Measurements from ENCODE around the gene INIP. TPM values are rescaled to one million over a fixed set of nuclear protein-coding genes. Genes with fewer than 3 reads are reported as not detected.
A peak's percentile ranks its signal among the peaks of the same experiment; 100 is the strongest.

INIP gene, protein sequence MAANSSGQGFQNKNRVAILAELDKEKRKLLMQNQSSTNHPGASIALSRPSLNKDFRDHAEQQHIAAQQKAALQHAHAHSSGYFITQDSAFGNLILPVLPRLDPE
- total RNA-seq = 20.5 TPM

- peak; percentile 98 for DNase-seq
These were observed at the start of gene INIP for GRCh38 chr9:112717661-112718331. Gene INIP (minus strand): TSS chr9:112718117. CDS start chr9:112716485, 1,632 bp downstream.

DNA sequence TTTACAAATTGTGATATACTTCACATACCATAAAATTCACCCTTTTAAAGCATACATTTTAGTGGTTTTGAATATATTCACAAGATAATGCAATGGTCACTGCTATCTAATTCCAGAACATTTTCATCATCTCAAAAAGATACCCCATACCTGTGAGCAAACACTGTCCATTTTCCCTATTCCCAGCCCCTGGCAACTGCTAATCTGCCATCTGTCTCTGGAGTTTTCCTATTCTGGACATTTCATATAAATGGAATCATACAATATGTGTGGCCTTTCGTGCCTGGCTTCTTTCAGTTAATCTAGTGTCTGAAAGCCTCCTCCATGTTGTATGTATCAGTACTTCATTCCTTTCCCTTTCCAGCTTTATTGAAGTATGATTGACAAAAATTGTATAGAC lies 47.4 kb upstream of the INIP start:
- no peak for DNase-seq

- no peak for DNase-seq
These were observed 46.9 kb upstream of the INIP start for GRCh38 chr9:112764837-112765236.

- DNase-seq = no peak
These were observed 46.4 kb upstream of the INIP start for GRCh38 chr9:112764344-112764743.

DNA sequence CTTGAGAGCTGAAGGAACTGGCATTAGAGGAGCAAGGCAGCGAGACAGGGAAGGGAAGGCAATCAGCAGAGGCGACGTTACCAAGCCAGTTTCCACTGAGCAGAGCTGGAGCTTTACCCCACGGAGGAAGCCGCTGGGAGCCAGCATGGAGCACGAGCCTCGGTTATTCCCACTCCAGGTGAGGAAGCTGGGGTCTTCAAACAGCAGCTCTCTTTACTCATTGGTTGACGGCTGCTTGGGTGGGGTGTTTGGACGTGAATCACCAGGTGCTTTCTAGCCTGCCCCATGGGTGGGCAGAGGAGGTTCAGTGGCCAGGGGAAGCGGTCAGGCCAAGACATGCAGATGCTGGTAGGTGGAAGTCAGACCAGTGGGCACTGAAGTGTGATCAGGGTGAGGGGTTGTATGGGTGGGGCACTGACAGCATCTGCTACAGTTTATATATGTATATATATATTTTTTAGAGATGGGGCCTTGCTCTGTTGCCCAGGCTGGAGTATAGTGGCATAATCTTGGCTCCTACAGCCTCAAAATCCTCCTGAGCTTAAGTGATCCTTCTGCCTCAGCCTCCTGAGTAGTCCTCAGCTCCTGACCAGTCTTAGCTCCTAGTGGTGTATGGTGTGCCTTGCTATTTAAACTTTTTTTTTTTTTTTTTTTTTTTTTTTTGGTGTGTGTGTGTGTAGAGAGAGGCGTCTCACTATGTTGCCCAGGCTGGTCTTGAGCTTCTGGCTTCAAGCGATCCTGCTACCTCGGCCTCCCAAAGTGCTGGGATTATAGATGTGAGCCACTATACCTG lies 45.0 kb upstream of the INIP start:
- DNase-seq = no peak

- no peak for DNase-seq
These were observed 44.2 kb upstream of the INIP start for GRCh38 chr9:112761912-112762655.

GRCh38 chr9:112760821-112761220 lies 42.9 kb upstream of the INIP start:
- DNase-seq = no peak

- DNase-seq = no peak
These were observed 40.0 kb upstream of the INIP start for GRCh38 chr9:112757940-112758339.

GRCh38 chr9:112757282-112757883 lies 39.5 kb upstream of the INIP start:
- DNase-seq = peak; percentile 46

- no peak for DNase-seq
These were observed 37.8 kb upstream of the INIP start for GRCh38 chr9:112755675-112756074.

- no peak for DNase-seq
These were observed 37.1 kb upstream of the INIP start for GRCh38 chr9:112755016-112755427.

DNA sequence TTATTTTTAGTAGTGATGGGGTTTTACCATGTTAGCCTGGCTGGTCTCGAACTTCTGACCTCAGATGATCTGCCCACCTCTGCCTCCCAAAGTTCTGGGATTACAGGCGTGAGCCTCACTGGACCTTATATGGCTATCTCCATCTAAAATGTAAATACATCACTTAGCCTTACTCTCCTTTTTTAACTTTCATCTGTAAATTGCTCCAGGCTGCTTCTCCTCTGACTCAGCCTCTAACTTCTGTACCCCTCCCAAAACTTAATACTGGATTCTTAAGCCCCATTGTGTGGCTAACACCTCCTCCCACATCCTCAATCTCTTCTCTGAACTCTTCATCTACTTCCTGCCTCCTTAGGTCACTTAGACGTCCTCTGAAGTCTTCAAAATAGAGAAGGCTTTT lies 36.7 kb upstream of the INIP start:
- no peak for DNase-seq

DNA sequence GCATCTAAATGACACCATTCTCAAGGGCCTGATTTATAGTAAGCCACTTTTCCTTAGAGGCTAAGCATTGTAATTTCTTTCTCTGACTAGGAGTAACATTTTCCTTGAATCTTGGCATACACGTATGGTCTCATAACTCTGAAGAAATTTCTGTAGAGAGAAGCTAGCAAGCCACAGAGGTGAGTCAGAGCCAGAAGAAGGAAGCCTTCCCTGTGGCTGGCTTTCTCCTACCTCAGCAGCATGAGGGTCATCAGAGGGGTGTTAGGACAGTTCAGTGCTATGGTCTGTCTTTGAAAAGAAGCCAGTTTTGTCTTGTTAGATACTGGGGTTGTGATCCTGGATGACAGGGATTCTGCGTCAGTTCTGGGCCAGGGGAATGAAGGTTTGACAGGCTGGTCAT lies 35.8 kb upstream of the INIP start:
- no peak for DNase-seq

- no peak for DNase-seq
These were observed 34.6 kb upstream of the INIP start for GRCh38 chr9:112752334-112753125.

GRCh38 chr9:112751056-112751795 lies 33.3 kb upstream of the INIP start:
- DNase-seq = peak; percentile 71

DNA sequence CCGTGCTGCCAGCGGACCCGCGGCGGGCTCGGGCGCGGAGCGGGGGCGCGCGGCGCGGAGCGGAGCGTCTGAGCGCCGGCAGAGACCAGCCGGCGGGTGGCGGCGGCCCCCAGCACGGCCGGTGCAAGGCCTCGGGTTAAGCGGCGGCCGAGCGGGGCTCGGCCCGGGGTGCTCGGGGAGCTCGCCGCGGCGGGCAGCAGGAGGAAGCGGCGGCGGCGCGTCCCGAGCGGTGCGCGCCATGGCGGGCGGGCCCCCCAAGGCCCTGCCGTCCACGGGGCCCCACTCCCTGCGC lies 32.8 kb upstream of the INIP start:
- no peak for DNase-seq

- DNase-seq = peak; percentile 96
These were observed 32.3 kb upstream of the INIP start, which contains the start of gene SNX30 for GRCh38 chr9:112750016-112750763. Gene SNX30 (plus strand): TSS chr9:112750760. CDS start chr9:112751002, 242 bp downstream.

DNA sequence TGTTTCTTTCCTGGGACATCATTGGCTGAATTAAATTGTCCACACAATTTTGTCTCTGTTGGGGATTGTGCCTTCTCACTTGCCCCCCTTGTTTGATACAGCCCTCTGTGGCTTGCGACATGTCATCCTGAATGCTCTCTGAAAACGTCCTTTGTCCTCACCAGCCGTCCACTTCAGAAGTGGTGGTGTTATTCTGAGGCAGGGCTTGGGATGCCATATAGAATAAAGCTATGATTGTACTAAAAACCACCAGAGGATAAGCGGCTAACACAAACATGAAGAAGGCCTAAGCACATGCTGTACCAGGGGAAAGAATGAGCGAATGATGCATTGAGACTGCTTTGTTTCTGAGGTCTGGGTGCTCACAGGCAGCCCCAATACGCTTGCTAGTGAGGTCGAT lies 29.2 kb upstream of the INIP start:
- no peak for DNase-seq

DNA sequence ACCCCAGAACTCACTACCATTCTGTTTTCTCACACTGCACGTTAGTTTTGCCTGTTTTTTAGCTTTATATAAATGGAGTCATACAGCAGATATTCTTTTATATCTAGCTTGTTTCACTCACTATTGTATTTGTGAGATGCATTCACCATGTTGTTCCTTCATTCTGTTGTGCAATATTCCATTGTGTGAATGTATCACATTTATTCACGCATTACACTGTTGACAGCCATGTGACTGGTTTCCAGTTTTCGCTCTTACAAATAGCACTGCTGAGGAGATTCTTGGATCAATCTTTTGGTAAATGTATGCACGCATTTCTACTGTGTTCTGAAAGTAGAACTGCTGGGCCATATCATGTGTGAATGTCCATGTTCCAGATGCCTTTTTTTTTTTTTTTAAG lies 26.3 kb upstream of the INIP start:
- no peak for DNase-seq

DNA sequence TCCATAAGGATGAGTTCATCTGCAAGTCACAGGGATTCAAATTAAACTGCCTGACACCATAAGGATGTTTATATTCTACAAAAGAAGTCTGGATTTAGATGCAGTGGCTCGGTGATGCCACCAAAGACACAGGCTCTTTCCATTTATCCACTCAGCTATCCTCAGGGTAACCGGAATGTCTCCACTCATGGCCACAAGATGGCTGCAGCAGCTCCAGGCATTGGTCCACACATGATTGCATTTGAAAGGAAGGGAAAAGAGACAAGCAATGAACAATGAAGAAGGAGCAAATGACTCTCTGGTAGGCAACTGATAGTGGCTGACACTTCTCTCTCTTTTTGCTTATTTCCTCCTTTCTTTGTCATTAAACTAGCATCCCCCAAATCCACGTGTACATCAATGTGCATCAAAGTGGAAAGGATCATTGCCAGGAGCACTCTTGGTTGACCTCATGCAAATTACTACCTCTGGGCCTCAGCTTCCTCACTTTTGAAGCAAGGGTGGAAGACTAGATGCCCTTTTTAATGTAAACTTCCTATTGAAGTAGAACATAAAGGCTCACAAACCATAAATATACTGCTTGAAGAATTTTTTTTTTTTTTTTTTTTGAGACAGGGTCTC lies 25.4 kb upstream of the INIP start:
- DNase-seq = no peak
